Body of pancreas (tissue), 4 donors: Measurements from ENCODE around the gene PLPP3.

Source experiments
- POLR2A ChIP-seq, 3 donors: fragments of 450-650 bp; IDR thresholded peaks; one replicate each; pipeline ENCODE4 v1.6.1; 2016; ENCODE audit warnings: antibody characterized with exemption in 3 of 3, mild to moderate bottlenecking in 2 of 3
- TF ChIP-seq, protein P1 (sequence below), 7 experiments: fragments of 450-650 bp in 4 of 7; fragments of 200-600 bp in 3 of 7; sonication (generic) in 3 of 7; IDR thresholded peaks; one replicate each; pipeline ENCODE4 v1.5.1; 2016 to 2019; ENCODE audit warnings: antibody characterized with exemption in 7 of 7

GRCh38 chr1:56531624-56532349 lies 47.6 kb downstream of the PLPP3 start:
- TF ChIP-seq, protein P1, sequence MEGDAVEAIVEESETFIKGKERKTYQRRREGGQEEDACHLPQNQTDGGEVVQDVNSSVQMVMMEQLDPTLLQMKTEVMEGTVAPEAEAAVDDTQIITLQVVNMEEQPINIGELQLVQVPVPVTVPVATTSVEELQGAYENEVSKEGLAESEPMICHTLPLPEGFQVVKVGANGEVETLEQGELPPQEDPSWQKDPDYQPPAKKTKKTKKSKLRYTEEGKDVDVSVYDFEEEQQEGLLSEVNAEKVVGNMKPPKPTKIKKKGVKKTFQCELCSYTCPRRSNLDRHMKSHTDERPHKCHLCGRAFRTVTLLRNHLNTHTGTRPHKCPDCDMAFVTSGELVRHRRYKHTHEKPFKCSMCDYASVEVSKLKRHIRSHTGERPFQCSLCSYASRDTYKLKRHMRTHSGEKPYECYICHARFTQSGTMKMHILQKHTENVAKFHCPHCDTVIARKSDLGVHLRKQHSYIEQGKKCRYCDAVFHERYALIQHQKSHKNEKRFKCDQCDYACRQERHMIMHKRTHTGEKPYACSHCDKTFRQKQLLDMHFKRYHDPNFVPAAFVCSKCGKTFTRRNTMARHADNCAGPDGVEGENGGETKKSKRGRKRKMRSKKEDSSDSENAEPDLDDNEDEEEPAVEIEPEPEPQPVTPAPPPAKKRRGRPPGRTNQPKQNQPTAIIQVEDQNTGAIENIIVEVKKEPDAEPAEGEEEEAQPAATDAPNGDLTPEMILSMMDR (IDR thresholded peaks at IDR 0.05): no peak
- TF ChIP-seq POLR2A (IDR thresholded peaks at IDR 0.05): no peak
